PFSK-1 (cell line): ENCODE measurements around the gene SPATA33.

Experiments
- POLR2AphosphoS5 ChIP-seq: IDR thresholded peaks from 2 replicates; pipeline ENCODE4 v1.6.1; 2012; ENCODE audit warnings: low read depth, mild to moderate bottlenecking, control low read depth, low read length, moderate library complexity
- TF ChIP-seq, protein P1 (sequence below), 2 experiments: IDR thresholded peaks; 2 replicates each; pipeline versions ENCODE4 v1.6.1 to v1.8.0; 2011 to 2012; ENCODE audit warnings: low read depth in 2 of 2, low read length in 2 of 2, control low read depth in 1 of 2, inconsistent platforms in 1 of 2, mild to moderate bottlenecking in 1 of 2, moderate library complexity in 1 of 2; ENCODE audit not compliant: insufficient read depth in 1 of 2

DNA sequence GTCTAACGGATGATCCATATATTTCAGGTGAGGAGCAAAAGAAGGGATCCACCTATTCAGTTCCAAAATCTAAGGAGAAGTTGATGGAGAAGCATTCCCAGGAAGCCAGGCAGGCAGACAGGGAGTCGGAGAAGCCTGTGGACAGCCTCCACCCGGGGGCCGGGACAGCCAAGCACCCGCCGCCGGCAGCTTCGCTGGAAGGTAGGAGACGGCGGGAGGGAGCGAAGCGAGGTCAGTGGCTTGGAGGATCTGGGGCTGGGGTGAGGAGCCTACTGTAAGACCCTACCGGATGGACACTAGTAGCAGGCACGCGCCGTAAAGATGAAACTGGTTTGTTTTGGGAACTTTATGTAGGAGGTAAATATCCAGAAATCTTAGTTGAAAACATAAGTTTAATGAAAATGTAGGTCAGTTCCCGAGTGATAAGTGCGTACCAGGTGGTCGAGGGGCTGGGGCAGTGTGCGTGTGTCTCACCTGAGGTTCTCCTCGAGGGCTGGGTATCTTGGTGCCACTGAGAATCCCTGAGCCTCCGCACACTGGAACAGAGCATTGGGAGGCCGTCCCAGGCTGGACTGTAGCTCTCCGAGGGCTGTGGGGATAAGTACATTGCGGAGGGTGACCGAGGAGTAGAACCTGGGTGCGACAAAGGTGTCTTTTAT lies 714 bp downstream of the SPATA33 start:
- no peak for TF ChIP-seq POLR2AphosphoS5
- TF ChIP-seq, protein P1, sequence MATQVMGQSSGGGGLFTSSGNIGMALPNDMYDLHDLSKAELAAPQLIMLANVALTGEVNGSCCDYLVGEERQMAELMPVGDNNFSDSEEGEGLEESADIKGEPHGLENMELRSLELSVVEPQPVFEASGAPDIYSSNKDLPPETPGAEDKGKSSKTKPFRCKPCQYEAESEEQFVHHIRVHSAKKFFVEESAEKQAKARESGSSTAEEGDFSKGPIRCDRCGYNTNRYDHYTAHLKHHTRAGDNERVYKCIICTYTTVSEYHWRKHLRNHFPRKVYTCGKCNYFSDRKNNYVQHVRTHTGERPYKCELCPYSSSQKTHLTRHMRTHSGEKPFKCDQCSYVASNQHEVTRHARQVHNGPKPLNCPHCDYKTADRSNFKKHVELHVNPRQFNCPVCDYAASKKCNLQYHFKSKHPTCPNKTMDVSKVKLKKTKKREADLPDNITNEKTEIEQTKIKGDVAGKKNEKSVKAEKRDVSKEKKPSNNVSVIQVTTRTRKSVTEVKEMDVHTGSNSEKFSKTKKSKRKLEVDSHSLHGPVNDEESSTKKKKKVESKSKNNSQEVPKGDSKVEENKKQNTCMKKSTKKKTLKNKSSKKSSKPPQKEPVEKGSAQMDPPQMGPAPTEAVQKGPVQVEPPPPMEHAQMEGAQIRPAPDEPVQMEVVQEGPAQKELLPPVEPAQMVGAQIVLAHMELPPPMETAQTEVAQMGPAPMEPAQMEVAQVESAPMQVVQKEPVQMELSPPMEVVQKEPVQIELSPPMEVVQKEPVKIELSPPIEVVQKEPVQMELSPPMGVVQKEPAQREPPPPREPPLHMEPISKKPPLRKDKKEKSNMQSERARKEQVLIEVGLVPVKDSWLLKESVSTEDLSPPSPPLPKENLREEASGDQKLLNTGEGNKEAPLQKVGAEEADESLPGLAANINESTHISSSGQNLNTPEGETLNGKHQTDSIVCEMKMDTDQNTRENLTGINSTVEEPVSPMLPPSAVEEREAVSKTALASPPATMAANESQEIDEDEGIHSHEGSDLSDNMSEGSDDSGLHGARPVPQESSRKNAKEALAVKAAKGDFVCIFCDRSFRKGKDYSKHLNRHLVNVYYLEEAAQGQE (IDR thresholded peaks at IDR 0.05; ENCODE audit: insufficient read depth in 1 of 2, low read depth in 2 of 2, low read length in 2 of 2) = no peak
